CD4-positive, CD25-positive, alpha-beta regulatory T cell (primary cell): ENCODE measurements around the gene KIF17. TPM values are rescaled to one million over a fixed set of nuclear protein-coding genes. Genes with fewer than 3 reads are reported as not detected.

Experiments
- ATAC-seq, 2 donors: fragments of 150-1000 bp; cut with Tn5 transposase; one replicate each; pipeline ENCODE4 v1.10.0; 2021; ENCODE audit warnings: low read depth in 2 of 2, moderate number of reproducible peaks in 2 of 2, moderate library complexity in 1 of 2
- DNase-seq, 3 donors: peaks; one replicate each; pipeline versions ENCODE4 v3.0.0 to v3.0.0-alpha.2; 2012 to 2022; ENCODE audit warnings: mixed read lengths in 1 of 3
- H3K27ac ChIP-seq: one replicate; pipeline ENCODE4 v1.7.0; 2013; ENCODE audit warnings: mild to moderate bottlenecking, low read length; ENCODE audit not compliant: insufficient read depth, poor library complexity, severe bottlenecking
- H3K27me3 ChIP-seq: one replicate; pipeline ENCODE4 v1.7.0; 2013; ENCODE audit warnings: low read length; ENCODE audit not compliant: control insufficient read depth, insufficient read depth
- H3K36me3 ChIP-seq: one replicate; pipeline ENCODE4 v1.7.0; 2013; ENCODE audit warnings: mild to moderate bottlenecking, low read length, moderate library complexity; ENCODE audit not compliant: control insufficient read depth, insufficient read depth
- H3K4me1 ChIP-seq: 2 replicates; pipeline ENCODE4 v1.7.0; 2013; ENCODE audit warnings: mild to moderate bottlenecking, low read length; ENCODE audit not compliant: insufficient read depth, control insufficient read depth, poor library complexity, severe bottlenecking
- H3K4me3 ChIP-seq: one replicate; pipeline ENCODE4 v1.7.0; 2013; ENCODE audit warnings: low read depth, mild to moderate bottlenecking, low read length, moderate library complexity
- H3K9me3 ChIP-seq, 2 experiments: 1 replicate in 1 of 2; 2 replicates in 1 of 2; pipeline ENCODE4 v1.7.0; 2013; ENCODE audit warnings: low read length in 2 of 2, mild to moderate bottlenecking in 1 of 2, moderate library complexity in 1 of 2; ENCODE audit not compliant: control insufficient read depth in 2 of 2
- H3K27ac Mint-ChIP-seq, 3 donors: one replicate each; pipeline ENCODE4 v1.8.0; 2020 to 2022; ENCODE audit warnings: mild to moderate bottlenecking in 3 of 3, mixed read lengths in 3 of 3, moderate library complexity in 2 of 3
- H3K27me3 Mint-ChIP-seq: one replicate; pipeline ENCODE4 v1.8.0; 2022; ENCODE audit warnings: mild to moderate bottlenecking, mixed read lengths
- H3K36me3 Mint-ChIP-seq: one replicate; pipeline ENCODE4 v1.8.0; 2020; ENCODE audit warnings: mixed read lengths
- H3K4me1 Mint-ChIP-seq, 4 donors: one replicate each; pipeline ENCODE4 v1.8.0; 2020 to 2022; ENCODE audit warnings: mixed read lengths in 4 of 4, mild to moderate bottlenecking in 1 of 4
- H3K4me3 Mint-ChIP-seq, 4 donors: one replicate each; pipeline ENCODE4 v1.8.0; 2020 to 2022; ENCODE audit warnings: mild to moderate bottlenecking in 4 of 4, mixed read lengths in 4 of 4, moderate library complexity in 3 of 4
- H3K9me3 Mint-ChIP-seq, 7 donors: one replicate each; pipeline ENCODE4 v1.8.0; 2020 to 2022; ENCODE audit warnings: mixed read lengths in 7 of 7, mild to moderate bottlenecking in 3 of 7, moderate library complexity in 2 of 7
- polyA plus RNA-seq, 4 donors: library from polyadenylated mRNA; unstranded; fragments of 300-500 nt; fragmentation: Illumina TruSeq; gene quantifications; one replicate each; pipeline ENCODE4 v1.2.3, GENCODE V29; 2021
- total RNA-seq: library from RNA; stranded (reverse); gene quantifications from one replicate; pipeline ENCODE4 v1.2.3, GENCODE V29; 2022

The KIF17 gene
- total and polyA plus RNA-seq, 5 donors from 2014 or later = not detected

DNA sequence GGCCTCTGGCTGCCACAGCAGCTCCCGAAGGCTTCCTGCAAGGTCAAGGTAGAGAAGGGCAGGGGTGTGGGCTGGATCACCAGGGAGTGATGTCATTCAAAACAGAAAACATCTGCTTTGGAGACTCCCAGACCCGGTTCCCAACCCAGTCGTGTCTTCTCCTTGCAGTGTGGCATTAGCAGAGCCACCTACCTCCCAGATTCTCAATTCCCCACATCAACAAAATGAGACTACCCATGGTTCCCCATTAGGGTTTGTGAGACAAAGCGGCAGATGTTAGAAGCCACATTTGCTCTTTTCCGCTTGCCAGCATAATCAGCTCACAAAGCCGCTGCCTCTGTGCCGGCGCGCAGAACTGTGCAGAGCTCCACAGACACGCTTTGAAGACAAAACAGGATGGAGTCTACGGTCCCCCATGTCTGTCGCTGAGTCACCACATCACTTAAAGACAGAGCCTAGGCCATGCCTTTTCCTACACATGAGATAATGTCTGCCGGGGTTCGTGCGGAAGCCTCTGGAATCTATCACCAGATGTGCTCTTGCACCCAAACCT lies 12.5 kb downstream of the KIF17 start:
- peak in 1 of 2 donors; percentile 47 for ATAC-seq
- no peaks in the 10 kb centered on the region for H3K9me3 Mint-ChIP-seq

DNA sequence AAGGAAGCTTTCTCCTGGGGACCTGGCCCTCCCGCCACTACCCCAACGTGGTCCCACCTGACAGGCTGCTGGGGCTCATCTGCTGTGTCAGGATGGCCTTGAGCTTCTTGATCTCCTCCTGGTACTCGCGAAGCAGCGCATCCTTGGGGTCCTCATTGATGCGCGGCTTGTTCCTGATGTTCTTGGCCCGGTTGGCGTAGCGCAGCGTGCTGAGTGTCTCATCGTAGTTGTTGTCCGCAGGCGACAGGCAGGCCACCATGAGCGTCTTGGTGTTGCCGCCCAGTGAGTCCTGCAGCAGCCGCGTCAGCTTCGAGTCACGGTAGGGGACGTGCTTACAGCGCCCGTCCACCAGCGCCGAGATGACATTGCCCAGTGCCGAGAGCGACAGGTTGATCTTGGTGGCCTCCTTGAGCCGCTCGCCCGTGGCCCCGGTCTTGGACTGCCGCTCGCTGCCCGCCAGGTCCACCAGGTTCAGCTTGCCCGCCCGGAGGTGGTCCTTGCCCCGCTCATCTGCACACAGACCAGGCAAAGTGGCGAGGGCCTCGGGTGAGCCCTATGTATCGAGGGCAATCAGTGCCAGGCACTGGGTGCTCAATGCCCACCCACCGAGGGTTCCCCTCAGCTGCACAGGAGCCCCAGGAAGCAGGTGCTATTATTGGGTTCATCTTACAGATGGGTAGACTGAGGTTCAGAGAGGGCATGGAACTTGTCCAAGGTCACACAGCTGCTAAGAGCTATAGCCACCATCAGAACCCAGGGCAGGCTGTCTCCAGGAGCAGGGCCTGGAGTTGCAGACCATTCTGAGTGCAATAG lies 13.2 kb downstream of the KIF17 start:
- Mint-ChIP-seq H3K4me3 (no peak overlapping the region), H3K36me3 (no peaks in the 10 kb centered on the region), H3K27ac (no peak overlapping the region), H3K4me1 (peaks cover 0 to 2% (median 0%) of the 10 kb centered on the region in 4 donors), H3K9me3 (no peaks in the 10 kb centered on the region), H3K27me3 (peaks cover 5% of the 10 kb centered on the region)
- no peaks in the 10 kb centered on the region for H3K36me3 ChIP-seq
- no peak overlapping the region for H3K27ac ChIP-seq
- no peaks in the 10 kb centered on the region for H3K4me1 ChIP-seq
- H3K9me3 ChIP-seq = no peaks in the 10 kb centered on the region
- no peaks in the 10 kb centered on the region for H3K27me3 ChIP-seq
- ATAC-seq = no peak
- H3K4me3 ChIP-seq = no peak overlapping the region
- no peak for DNase-seq

More for the DNA sequence above, 12.5 kb downstream of the KIF17 start:
- H3K9me3 ChIP-seq = no peaks in the 10 kb centered on the region
- H3K4me1 Mint-ChIP-seq = peaks cover 0 to 2% (median 0%) of the 10 kb centered on the region in 4 donors
- no peaks in the 10 kb centered on the region for H3K4me1 ChIP-seq
- H3K27ac Mint-ChIP-seq = no peak overlapping the region
- no peaks in the 10 kb centered on the region for H3K36me3 Mint-ChIP-seq
- no peaks in the 10 kb centered on the region for H3K36me3 ChIP-seq
- H3K4me3 Mint-ChIP-seq = no peak overlapping the region
- H3K27ac ChIP-seq = no peak overlapping the region
- H3K4me3 ChIP-seq = no peak overlapping the region
- no peaks in the 10 kb centered on the region for H3K27me3 ChIP-seq
- no peak for DNase-seq
- peaks cover 2% of the 10 kb centered on the region for H3K27me3 Mint-ChIP-seq

DNA sequence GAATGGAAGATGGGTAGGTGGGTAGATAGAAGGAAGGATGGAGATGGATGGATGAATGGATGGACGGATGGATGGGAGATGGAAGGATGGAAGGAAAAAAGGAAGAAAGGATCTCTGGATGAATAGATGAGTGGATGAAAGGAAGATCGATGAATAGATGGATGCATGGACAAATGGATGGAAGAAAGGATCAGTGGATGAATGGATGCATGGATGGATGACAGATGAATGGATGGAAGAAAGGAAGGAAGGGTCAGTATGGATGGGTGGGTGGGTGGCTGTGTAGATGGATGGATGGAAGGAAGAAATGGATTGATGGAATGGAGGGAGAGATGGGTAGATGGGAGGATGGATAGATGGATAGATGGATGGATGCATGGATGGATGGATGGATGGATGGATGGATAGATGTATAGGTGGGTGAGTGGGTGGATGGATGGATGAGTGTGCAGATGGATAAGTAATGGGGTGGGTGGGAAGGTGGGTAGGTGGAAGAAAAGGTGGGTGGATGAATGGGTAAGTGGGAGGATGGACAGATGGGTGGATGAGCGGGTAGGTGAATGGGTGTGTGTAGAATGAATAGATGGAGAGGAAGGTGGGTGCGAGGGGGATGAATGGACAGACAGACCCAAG lies 14.6 kb downstream of the KIF17 start:
- Mint-ChIP-seq H3K4me3 (no peak overlapping the region), H3K36me3 (no peaks in the 10 kb centered on the region), H3K4me1 (peaks cover 0 to 2% (median 0%) of the 10 kb centered on the region in 4 donors), H3K9me3 (no peaks in the 10 kb centered on the region), H3K27me3 (peaks cover 5% of the 10 kb centered on the region), H3K27ac (no peak overlapping the region)
- Histone ChIP-seq H3K4me3 (no peak overlapping the region), H3K27ac (no peak overlapping the region), H3K36me3 (no peaks in the 10 kb centered on the region), H3K4me1 (no peaks in the 10 kb centered on the region), H3K27me3 (no peaks in the 10 kb centered on the region), H3K9me3 (no peaks in the 10 kb centered on the region)
- no peak for DNase-seq
- no peak for ATAC-seq

DNA sequence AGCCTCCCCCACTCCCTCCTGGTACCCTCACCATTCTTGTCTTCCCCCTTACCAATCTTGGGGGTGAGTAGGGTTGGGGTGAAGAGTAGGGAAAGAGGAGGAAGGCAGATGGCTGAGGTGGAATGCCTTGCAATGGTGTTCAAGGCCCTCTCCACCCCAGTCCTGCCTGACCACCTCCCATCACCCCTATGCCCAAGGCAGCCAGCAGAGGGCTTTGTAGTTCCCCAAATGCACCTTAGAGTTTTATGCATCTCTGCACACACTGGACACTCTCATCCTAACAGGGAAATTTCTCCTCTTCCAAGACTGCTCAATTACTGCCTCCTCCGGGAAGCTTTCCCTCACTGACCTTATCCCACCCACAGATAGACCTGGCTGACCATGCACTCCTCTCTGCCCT lies 15.4 kb downstream of the KIF17 start:
- no peaks in the 10 kb centered on the region for H3K9me3 Mint-ChIP-seq
- Histone ChIP-seq H3K27ac (no peak overlapping the region), H3K36me3 (no peaks in the 10 kb centered on the region), H3K4me3 (no peak overlapping the region), H3K9me3 (no peaks in the 10 kb centered on the region), H3K4me1 (no peaks in the 10 kb centered on the region), H3K27me3 (no peaks in the 10 kb centered on the region)
- no peak overlapping the region for H3K27ac Mint-ChIP-seq
- ATAC-seq (no peak), DNase-seq (no peak)
- peaks cover 0 to 2% (median 0%) of the 10 kb centered on the region in 4 donors for H3K4me1 Mint-ChIP-seq
- peaks cover 5% of the 10 kb centered on the region for H3K27me3 Mint-ChIP-seq
- H3K4me3 Mint-ChIP-seq = no peak overlapping the region
- no peaks in the 10 kb centered on the region for H3K36me3 Mint-ChIP-seq

DNA sequence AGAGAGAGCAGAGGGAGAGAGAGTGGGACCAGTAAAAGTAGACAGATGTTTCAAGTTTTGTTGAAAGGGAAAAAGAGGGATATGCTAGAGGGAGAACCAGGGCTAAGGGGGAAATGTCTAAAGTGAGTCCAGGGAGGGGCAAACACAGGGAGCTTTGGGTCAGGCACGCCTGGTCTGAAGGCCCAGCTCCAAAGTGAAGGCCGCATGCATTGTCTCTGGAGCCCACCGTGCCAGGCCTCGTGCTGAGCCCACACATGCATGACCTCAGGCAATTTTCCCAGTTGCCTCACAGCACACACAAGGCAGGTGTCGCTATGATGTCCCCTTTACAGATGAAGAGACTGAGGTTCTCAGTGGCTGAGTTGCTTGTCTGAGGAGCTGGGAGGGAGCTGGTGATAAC lies 16.0 kb downstream of the KIF17 start:
- ATAC-seq = no peak
- H3K27me3 ChIP-seq = no peaks in the 10 kb centered on the region

DNA sequence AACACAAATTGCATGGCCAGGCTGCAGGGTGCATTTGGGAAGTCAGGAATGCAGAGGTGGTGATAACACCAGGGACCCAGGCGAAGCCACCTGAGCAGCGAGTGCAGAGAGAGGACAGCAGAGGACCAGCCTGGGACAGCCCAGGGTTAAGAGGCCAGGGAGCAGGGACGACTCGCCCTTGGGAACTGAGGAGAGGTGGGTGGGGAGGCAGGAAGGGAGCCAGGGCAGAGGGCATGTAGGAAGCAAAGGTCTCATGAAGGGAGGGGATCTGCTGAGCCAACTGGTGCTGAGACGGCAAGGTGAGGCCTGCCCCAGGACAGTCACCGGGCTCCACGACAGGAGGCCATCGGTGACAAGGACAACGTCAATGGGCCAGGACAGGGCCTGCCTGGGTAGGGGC lies 16.4 kb downstream of the KIF17 start:
- Histone ChIP-seq H3K27ac (no peak overlapping the region), H3K4me3 (no peak overlapping the region), H3K36me3 (no peaks in the 10 kb centered on the region), H3K9me3 (no peaks in the 10 kb centered on the region), H3K4me1 (peaks cover 7% of the 10 kb centered on the region), H3K27me3 (no peaks in the 10 kb centered on the region)
- no peak overlapping the region for H3K27ac Mint-ChIP-seq
- H3K36me3 Mint-ChIP-seq = no peaks in the 10 kb centered on the region
- H3K4me3 Mint-ChIP-seq = no peak overlapping the region
- H3K27me3 Mint-ChIP-seq = peaks cover 10% of the 10 kb centered on the region
- DNase-seq = no peak
- H3K4me1 Mint-ChIP-seq = peaks cover 0 to 4% (median 1%) of the 10 kb centered on the region in 4 donors
- H3K9me3 Mint-ChIP-seq = no peaks in the 10 kb centered on the region
- ATAC-seq = no peak

More for the DNA sequence above, 16.0 kb downstream of the KIF17 start:
- Histone ChIP-seq H3K4me1 (peaks cover 3% of the 10 kb centered on the region), H3K9me3 (no peaks in the 10 kb centered on the region), H3K4me3 (no peak overlapping the region), H3K27ac (no peak overlapping the region), H3K36me3 (no peaks in the 10 kb centered on the region)
- H3K4me3 Mint-ChIP-seq = no peak overlapping the region
- no peak for DNase-seq
- H3K36me3 Mint-ChIP-seq = no peaks in the 10 kb centered on the region
- no peak overlapping the region for H3K27ac Mint-ChIP-seq
- H3K9me3 Mint-ChIP-seq = no peaks in the 10 kb centered on the region
- peaks cover 6% of the 10 kb centered on the region for H3K27me3 Mint-ChIP-seq
- H3K4me1 Mint-ChIP-seq = peaks cover 0 to 2% (median under 1%) of the 10 kb centered on the region in 4 donors

DNA sequence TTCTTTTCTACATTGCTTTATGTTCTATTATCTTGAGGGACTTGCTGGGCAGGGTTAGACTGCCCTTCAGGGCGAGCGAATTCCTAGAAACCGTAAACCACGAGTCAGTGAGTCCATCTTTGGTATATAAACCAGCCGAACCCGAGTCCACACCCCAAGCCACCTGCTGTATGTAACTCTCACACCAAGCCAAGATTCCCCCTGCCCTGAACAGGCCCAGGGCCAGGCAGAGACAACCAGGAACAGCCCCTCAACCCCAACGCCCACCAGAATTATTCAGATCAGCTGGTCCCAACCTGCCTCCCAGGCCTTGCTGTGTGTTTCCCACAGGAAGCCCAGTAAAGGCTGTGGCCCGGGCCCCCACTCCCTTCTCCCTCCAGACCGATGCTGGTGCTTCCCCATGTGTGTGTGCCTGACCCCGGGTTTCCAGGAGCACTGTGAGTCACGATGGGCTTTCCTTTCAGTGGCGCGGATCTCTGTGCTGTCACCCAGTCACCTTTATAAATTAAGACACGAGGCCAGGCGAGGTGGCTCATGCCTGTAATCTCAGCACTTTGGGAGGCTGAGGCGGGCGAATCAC lies 17.1 kb downstream of the KIF17 start:
- H3K4me1 Mint-ChIP-seq = peaks cover 0 to 8% (median 2%) of the 10 kb centered on the region in 4 donors
- Histone ChIP-seq H3K9me3 (no peaks in the 10 kb centered on the region), H3K27me3 (no peaks in the 10 kb centered on the region), H3K4me3 (no peak overlapping the region), H3K4me1 (peaks cover 10% of the 10 kb centered on the region), H3K27ac (no peak overlapping the region), H3K36me3 (no peaks in the 10 kb centered on the region)
- no peak for ATAC-seq
- no peak overlapping the region for H3K4me3 Mint-ChIP-seq
- H3K36me3 Mint-ChIP-seq = no peaks in the 10 kb centered on the region
- DNase-seq = no peak
- no peaks in the 10 kb centered on the region for H3K9me3 Mint-ChIP-seq
- peaks cover 13% of the 10 kb centered on the region for H3K27me3 Mint-ChIP-seq
- H3K27ac Mint-ChIP-seq = no peak overlapping the region
